Ectodermal cell (in vitro differentiated cells): Measurements from ENCODE around the gene STX5.

Experiments used
- H3K27ac ChIP-seq: 2 replicates; pipeline ENCODE4 v1.7.0; 2013; ENCODE audit warnings: mild to moderate bottlenecking, low read depth, low read length; ENCODE audit not compliant: insufficient read depth, poor library complexity, severe bottlenecking
- H3K27me3 ChIP-seq: 2 replicates; pipeline ENCODE4 v1.7.0; 2013; ENCODE audit warnings: mild to moderate bottlenecking, low read length; ENCODE audit not compliant: insufficient read depth, control insufficient read depth, poor library complexity, severe bottlenecking
- H3K36me3 ChIP-seq: one replicate; pipeline ENCODE4 v1.7.0; 2013; ENCODE audit warnings: low read length; ENCODE audit not compliant: control insufficient read depth, insufficient read depth
- H3K4me1 ChIP-seq: one replicate; pipeline ENCODE4 v1.7.0; 2013; ENCODE audit warnings: low read length; ENCODE audit not compliant: control insufficient read depth, insufficient read depth
- H3K4me3 ChIP-seq: 2 replicates; pipeline ENCODE4 v1.7.0; 2013; ENCODE audit warnings: low read depth, low read length, control low read depth; ENCODE audit not compliant: insufficient read depth
- H3K9me3 ChIP-seq: 2 replicates; pipeline ENCODE4 v1.7.0; 2013; ENCODE audit warnings: mild to moderate bottlenecking, low read length, moderate library complexity; ENCODE audit not compliant: control insufficient read depth
- WGBS, 2 experiments: methylation state at CpG; one replicate each; pipeline ENCODE4 v1.1.7; 2013; ENCODE audit warnings: missing lambda C conversion rate in 2 of 2; 5-methylcytosine and 5-hydroxymethylcytosine counted together

Gene STX5

DNA sequence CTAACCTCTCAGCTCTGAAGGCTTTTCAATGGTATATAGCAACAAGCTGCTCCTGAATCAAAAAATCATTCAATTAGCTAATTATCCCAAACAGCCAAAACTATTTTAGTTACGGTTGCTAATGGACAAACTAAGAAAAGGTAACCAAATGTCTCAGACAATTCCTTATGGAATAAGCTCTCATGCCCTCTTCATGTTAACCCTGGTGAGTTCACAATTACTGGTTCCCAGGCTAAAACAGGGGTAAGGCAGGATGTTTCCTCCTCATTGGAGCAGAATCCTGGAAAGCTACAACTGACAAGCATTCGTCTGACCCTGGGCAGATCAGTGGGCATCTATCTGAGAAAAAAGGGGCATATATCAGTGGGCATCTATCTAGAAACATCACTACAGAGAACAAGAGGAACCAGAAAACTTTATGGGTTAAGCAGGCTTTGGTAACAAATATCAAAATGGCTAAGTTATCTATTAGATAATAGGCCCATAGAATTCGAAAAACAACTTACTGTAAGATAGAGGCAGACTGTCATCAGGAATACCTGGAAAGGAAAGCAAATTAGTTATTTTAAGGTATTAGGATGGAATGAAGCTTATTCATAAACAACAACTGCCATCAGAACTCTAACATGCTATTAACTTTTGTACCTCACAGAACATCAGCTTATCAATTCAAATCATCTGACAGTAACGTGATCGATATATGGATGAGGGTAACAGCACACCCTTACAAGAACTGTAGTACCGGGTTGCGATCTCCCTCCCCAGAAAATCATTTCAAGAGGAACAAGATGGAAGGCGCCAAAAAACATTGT is 22.4 kb upstream of the STX5 start:
- H3K27ac ChIP-seq, result no peak overlapping the region
- H3K36me3 ChIP-seq, result peaks cover 34% of the 10 kb centered on the region
- 6 to 8% methylated on average over 8 of the region's 8 CpGs for WGBS, 2 experiments
- peak overlapping the region; percentile 98 for H3K4me3 ChIP-seq
- H3K27me3 ChIP-seq, result no peaks in the 10 kb centered on the region
- H3K9me3 ChIP-seq, result no peaks in the 10 kb centered on the region
- peaks cover 21% of the 10 kb centered on the region for H3K4me1 ChIP-seq

DNA sequence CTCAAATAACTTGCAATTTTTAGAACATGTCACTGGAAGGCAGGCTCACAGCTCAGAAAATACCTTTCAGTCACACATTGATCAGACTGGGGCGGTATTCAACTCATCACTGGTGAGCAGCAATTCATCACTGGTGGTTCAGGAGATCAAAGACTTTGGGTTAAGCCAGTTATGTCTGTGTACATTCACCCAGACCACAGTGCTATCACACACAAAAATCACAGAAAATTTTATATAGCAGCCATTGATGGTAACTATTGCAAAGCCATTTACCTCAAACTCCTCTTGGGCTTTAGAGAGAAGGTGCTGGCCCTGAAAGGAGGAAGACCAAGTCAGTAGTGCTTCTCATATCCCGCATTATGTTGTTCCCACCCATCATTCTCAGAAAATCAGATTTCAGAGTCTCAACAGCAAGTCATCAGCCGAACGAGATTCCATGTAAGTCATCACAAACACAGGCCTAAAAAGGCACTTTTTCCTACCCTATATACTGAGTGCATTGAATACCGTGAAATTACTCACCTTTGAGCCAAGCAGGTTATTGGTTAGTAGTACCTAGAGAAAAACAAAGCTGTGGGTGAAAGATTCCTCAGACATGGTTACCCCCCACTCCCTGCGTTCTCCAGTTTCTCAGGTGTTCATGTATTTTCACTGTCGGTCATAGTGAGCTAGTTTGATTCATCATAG is 21.6 kb upstream of the STX5 start:
- no peaks in the 10 kb centered on the region for H3K27me3 ChIP-seq
- peak overlapping the region; percentile 98 for H3K4me3 ChIP-seq
- H3K9me3 ChIP-seq, result no peaks in the 10 kb centered on the region
- WGBS, 2 experiments, result 57 to 62% methylated on average over 7 of the region's 7 CpGs
- H3K4me1 ChIP-seq, result peaks cover 21% of the 10 kb centered on the region
- peak overlapping the region; percentile 19 for H3K27ac ChIP-seq
- peaks cover 34% of the 10 kb centered on the region for H3K36me3 ChIP-seq

DNA sequence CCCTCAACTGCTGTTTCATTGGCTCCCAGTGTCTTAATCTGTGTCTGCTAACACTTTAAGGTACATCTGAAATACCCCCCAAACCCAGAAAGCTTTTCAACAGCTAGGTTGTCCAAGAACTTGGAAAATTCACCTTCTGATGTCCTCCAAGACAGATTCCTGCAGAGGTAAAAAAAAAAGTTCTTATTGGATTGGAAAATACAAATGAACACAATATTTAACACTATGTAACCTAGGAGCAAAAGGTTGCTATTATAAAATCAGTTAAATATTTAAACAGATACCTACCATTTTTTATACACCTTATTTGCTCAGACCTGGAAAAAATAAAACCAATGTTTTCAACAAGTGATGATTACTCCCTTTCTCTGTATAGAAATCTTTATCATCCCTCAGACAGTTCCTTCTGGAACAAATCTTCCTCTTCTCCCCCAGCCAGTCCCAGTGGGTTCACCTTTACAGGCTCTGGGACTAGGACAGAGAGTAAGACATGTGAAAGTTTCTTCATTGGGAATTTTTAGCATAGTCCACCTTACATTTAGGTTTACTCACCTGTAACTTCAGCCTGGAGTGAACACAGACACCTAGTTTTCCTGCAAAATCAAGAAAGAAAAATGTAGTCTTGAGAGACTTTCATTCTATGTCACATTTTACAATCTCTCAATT is 20.8 kb upstream of the STX5 start:
- peaks cover 13% of the 10 kb centered on the region for H3K4me1 ChIP-seq
- peaks cover 34% of the 10 kb centered on the region for H3K36me3 ChIP-seq
- H3K27ac ChIP-seq, result no peak overlapping the region
- H3K4me3 ChIP-seq, result peak overlapping the region; percentile 98
- no peaks in the 10 kb centered on the region for H3K27me3 ChIP-seq
- H3K9me3 ChIP-seq, result no peaks in the 10 kb centered on the region

GRCh38 chr11:62851807-62852522 is 20.1 kb upstream of the STX5 start:
- no peaks in the 10 kb centered on the region for H3K27me3 ChIP-seq
- H3K4me3 ChIP-seq, result no peak overlapping the region
- H3K9me3 ChIP-seq, result no peaks in the 10 kb centered on the region
- H3K36me3 ChIP-seq, result peaks cover 34% of the 10 kb centered on the region
- H3K4me1 ChIP-seq, result peaks cover 13% of the 10 kb centered on the region
- WGBS, 2 experiments, result 65 to 72% methylated on average over 3 of the region's 3 CpGs
- no peak overlapping the region for H3K27ac ChIP-seq

DNA sequence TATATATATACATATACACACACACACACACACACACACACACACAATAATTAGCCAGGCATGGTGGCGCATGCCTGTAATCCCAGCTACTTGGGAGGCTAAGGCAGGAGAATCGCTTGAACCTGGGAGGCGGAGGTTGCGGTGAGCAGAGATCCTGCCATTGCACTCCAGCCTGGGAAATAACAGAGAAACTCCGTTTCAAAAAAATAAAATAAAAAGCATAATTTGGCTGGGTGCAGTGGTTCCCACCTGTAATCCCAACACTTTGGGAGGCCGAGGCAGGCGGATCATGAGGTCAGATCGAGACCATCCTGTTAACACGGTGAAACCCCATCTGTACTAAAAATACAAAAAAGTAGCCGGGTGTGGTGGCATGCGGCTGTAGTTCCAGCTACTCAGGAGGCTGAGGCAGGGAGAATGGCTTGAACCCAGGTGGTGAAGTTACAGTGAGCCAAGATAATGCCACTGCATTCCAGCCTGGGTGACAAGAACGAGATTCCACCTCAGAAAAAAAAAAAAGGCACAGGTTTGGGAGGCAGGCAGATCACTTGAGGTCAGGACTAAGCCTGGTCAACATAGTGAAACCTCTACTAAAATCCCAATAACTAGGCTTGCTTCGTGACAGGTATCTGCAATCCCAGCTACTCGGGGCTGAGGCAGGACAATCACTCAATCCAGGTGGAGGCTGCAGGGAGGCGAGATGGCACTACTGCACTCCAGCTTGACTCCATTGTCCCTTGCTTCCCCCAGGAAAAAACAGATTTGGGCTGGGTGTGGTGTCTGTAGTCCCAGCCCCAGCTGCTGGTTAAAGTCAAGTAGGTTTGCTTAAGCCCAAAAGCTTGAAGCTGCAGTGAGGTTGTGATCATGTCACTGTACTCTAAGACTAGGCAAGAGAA is 19.3 kb upstream of the STX5 start:
- H3K9me3 ChIP-seq, result no peaks in the 10 kb centered on the region
- no peak overlapping the region for H3K4me3 ChIP-seq
- no peak overlapping the region for H3K27ac ChIP-seq
- H3K36me3 ChIP-seq, result peaks cover 34% of the 10 kb centered on the region
- peaks cover 13% of the 10 kb centered on the region for H3K4me1 ChIP-seq
- WGBS, 2 experiments, result 44 to 48% methylated on average over 15 of the region's 15 CpGs
- H3K27me3 ChIP-seq, result no peaks in the 10 kb centered on the region

DNA sequence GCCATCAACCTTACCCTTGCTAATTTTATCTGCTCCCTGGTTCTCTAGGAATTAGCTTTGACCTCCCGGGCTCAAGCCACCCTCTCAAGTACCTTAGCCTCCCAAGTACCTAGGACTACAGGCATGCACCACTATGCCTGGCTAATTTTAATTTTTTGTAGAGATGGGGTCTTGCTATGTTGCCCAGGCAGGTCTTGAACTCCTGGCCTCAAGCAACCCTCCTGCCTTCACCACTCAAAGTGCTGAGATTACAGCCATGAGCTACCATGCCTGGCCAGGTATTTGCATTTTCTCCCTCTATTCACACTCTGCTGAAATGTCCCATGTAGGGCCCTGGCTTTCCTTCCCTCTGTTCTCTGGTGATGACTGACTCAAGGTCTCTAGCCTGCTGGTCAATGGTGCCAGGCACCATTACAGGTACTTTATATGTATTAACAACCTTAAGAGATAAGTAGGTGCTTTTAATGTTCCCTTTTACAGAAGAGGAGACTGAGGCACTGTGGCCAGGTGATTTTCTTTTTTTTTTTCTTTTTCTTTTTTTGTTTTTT is 16.0 kb upstream of the STX5 start:
- Histone ChIP-seq H3K9me3 (no peaks in the 10 kb centered on the region), H3K4me3 (no peak overlapping the region), H3K27ac (no peak overlapping the region), H3K27me3 (no peaks in the 10 kb centered on the region), H3K4me1 (peaks cover 5% of the 10 kb centered on the region), H3K36me3 (peaks cover 11% of the 10 kb centered on the region)
- 75 to 94% methylated on average over 1 of the region's 1 CpG for WGBS, 2 experiments

DNA sequence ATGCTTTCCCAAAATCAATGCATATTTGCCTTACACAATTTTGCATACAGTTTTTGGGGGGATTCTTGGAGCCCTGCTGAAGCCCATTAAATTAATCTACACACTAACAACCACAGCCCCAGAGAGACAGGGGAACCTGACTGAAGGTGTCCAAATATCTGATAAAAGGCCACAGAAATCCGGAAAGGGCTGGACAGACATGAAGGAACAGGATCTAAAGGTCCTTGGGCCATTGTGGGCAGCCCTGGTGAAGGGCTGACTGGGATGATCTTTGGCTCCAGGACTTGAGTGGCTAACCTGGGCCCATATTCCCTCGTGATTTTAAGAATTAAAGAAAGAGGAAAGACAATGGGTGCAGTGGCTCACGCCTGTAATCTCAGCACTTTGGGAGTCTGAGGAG is 14.3 kb upstream of the STX5 start:
- H3K27me3 ChIP-seq, result no peaks in the 10 kb centered on the region
- no peak overlapping the region for H3K4me3 ChIP-seq
- H3K9me3 ChIP-seq, result no peaks in the 10 kb centered on the region
- H3K27ac ChIP-seq, result no peak overlapping the region
- no peaks in the 10 kb centered on the region for H3K36me3 ChIP-seq
- WGBS, 2 experiments, result 90 to 91% methylated on average over 3 of the region's 3 CpGs
- peaks cover 9% of the 10 kb centered on the region for H3K4me1 ChIP-seq

- WGBS, 2 experiments, result 94 to 95% methylated on average over 3 of the region's 3 CpGs
- Histone ChIP-seq H3K4me1 (peaks cover 12% of the 10 kb centered on the region), H3K27ac (no peak overlapping the region)
These were observed 12.3 kb upstream of the STX5 start for GRCh38 chr11:62844154-62844553.

GRCh38 chr11:62843466-62843865 is 11.6 kb upstream of the STX5 start:
- no peaks in the 10 kb centered on the region for H3K36me3 ChIP-seq
- H3K27ac ChIP-seq, result no peak overlapping the region
- H3K9me3 ChIP-seq, result no peaks in the 10 kb centered on the region
- H3K4me3 ChIP-seq, result no peak overlapping the region
- 96 to 98% methylated on average over 3 of the region's 3 CpGs for WGBS, 2 experiments
- peaks cover 12% of the 10 kb centered on the region for H3K4me1 ChIP-seq
- no peaks in the 10 kb centered on the region for H3K27me3 ChIP-seq

More at GRCh38 chr11:62844154-62844553, 12.3 kb upstream of the STX5 start:
- Histone ChIP-seq H3K4me3 (no peak overlapping the region), H3K27me3 (no peaks in the 10 kb centered on the region), H3K36me3 (no peaks in the 10 kb centered on the region), H3K9me3 (no peaks in the 10 kb centered on the region)
